ENCODE results near the gene FOXO1.

FOXO1 gene

DNA sequence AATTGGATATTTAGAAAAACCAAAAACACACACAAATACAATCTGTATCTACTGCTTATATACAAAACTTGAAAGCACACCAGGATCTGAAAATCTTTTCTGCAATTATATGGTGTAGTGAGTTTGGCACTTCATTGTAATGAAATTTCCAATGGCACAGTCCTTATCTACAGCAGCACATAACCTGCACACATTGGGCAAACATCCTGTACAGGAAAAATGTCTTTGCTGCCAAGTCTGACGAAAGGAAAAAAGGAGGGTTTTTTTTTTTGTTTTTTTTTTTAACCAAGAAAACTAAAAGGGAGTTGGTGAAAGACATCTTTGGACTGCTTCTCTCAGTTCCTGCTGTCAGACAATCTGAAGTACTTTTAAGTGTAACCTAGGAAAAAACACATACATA, 107.8 kb downstream of the FOXO1 start:
- TF ChIP-seq TAF1 (IDR thresholded peaks at IDR 0.05; ENCODE audit: low read depth) (no peak), CREB1 (IDR thresholded peaks at IDR 0.05; ENCODE audit: low read depth) (no peak), CEBPB (IDR thresholded peaks at IDR 0.05) (no peak)
- TF ChIP-seq, protein P1, sequence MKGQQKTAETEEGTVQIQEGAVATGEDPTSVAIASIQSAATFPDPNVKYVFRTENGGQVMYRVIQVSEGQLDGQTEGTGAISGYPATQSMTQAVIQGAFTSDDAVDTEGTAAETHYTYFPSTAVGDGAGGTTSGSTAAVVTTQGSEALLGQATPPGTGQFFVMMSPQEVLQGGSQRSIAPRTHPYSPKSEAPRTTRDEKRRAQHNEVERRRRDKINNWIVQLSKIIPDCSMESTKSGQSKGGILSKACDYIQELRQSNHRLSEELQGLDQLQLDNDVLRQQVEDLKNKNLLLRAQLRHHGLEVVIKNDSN (IDR thresholded peaks at IDR 0.05): no peak

- TF ChIP-seq RAD21 (IDR thresholded peaks at IDR 0.05; ENCODE audit: low read depth): no peak
- TF ChIP-seq TAF1 (IDR thresholded peaks at IDR 0.05; ENCODE audit: low read depth): no peak
- no peak for TF ChIP-seq CEBPB (IDR thresholded peaks at IDR 0.05)
- TF ChIP-seq TCF12 (IDR thresholded peaks at IDR 0.05; ENCODE audit: low read depth): no peak
- no peak for TF ChIP-seq FOXM1 (IDR thresholded peaks at IDR 0.05; ENCODE audit: borderline replicate concordance, low read depth)
- TF ChIP-seq ZBTB7A (IDR thresholded peaks at IDR 0.05; ENCODE audit: low read depth): no peak
- no peak for TF ChIP-seq EP300 (IDR thresholded peaks at IDR 0.05; ENCODE audit: borderline replicate concordance)
- TF ChIP-seq MAX (IDR thresholded peaks at IDR 0.05): no peak
- TF ChIP-seq EGR1 (IDR thresholded peaks at IDR 0.05): no peak
- TF ChIP-seq TEAD4 (IDR thresholded peaks at IDR 0.05): no peak
- no peak for TF ChIP-seq YY1 (IDR thresholded peaks at IDR 0.05; ENCODE audit: low read depth)
- TF ChIP-seq, protein P1 (IDR thresholded peaks at IDR 0.05): no peak
- TF ChIP-seq, protein P2, sequence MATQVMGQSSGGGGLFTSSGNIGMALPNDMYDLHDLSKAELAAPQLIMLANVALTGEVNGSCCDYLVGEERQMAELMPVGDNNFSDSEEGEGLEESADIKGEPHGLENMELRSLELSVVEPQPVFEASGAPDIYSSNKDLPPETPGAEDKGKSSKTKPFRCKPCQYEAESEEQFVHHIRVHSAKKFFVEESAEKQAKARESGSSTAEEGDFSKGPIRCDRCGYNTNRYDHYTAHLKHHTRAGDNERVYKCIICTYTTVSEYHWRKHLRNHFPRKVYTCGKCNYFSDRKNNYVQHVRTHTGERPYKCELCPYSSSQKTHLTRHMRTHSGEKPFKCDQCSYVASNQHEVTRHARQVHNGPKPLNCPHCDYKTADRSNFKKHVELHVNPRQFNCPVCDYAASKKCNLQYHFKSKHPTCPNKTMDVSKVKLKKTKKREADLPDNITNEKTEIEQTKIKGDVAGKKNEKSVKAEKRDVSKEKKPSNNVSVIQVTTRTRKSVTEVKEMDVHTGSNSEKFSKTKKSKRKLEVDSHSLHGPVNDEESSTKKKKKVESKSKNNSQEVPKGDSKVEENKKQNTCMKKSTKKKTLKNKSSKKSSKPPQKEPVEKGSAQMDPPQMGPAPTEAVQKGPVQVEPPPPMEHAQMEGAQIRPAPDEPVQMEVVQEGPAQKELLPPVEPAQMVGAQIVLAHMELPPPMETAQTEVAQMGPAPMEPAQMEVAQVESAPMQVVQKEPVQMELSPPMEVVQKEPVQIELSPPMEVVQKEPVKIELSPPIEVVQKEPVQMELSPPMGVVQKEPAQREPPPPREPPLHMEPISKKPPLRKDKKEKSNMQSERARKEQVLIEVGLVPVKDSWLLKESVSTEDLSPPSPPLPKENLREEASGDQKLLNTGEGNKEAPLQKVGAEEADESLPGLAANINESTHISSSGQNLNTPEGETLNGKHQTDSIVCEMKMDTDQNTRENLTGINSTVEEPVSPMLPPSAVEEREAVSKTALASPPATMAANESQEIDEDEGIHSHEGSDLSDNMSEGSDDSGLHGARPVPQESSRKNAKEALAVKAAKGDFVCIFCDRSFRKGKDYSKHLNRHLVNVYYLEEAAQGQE (IDR thresholded peaks at IDR 0.05; ENCODE audit: low read depth): no peak
- no peak for TF ChIP-seq NFIC (IDR thresholded peaks at IDR 0.05)
- no peak for TF ChIP-seq CREB1 (IDR thresholded peaks at IDR 0.05; ENCODE audit: low read depth)
Measured at GRCh38 chr13:40556453-40556852, 110.0 kb downstream of the FOXO1 start.

DNA sequence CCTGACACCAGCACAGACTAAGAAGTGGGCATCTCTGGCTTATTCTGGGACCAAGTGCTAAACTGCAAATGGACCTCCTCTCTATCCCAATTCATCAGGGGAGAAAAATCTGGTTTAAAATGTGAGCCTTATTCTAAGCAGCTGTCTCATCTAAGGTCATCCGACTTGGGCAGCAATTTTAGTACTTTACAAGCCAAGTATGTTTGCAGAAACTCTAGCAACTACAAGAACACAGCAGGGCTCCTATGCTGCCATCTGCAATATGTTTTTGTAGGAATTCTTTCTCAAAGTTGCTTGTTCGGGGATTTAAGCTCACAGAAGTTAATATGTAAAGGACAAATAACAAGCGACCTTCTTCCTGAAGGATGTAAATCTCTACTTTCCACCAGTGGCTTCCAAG, 113.1 kb downstream of the FOXO1 start:
- TF ChIP-seq, protein P1 (IDR thresholded peaks at IDR 0.05): no peak
- TF ChIP-seq TAF1 (IDR thresholded peaks at IDR 0.05; ENCODE audit: low read depth): no peak
- no peak for TF ChIP-seq TCF12 (IDR thresholded peaks at IDR 0.05; ENCODE audit: low read depth)
- no peak for TF ChIP-seq EP300 (IDR thresholded peaks at IDR 0.05; ENCODE audit: borderline replicate concordance)
- no peak for TF ChIP-seq RAD21 (IDR thresholded peaks at IDR 0.05; ENCODE audit: low read depth)
- TF ChIP-seq CEBPB (IDR thresholded peaks at IDR 0.05): no peak
- TF ChIP-seq YY1 (IDR thresholded peaks at IDR 0.05; ENCODE audit: low read depth): no peak
- no peak for TF ChIP-seq MAX (IDR thresholded peaks at IDR 0.05)
- TF ChIP-seq TEAD4 (IDR thresholded peaks at IDR 0.05): no peak
- no peak for TF ChIP-seq NFIC (IDR thresholded peaks at IDR 0.05)

- TF ChIP-seq EGR1 (IDR thresholded peaks at IDR 0.05) (no peak), MAX (IDR thresholded peaks at IDR 0.05) (no peak)
Measured at GRCh38 chr13:40552895-40553294, 113.5 kb downstream of the FOXO1 start.

GRCh38 chr13:40550130-40550529, 116.3 kb downstream of the FOXO1 start:
- TF ChIP-seq, protein P1 (IDR thresholded peaks at IDR 0.05): no peak
- TF ChIP-seq EP300 (IDR thresholded peaks at IDR 0.05; ENCODE audit: borderline replicate concordance) (no peak), TAF1 (IDR thresholded peaks at IDR 0.05; ENCODE audit: low read depth) (no peak), TEAD4 (IDR thresholded peaks at IDR 0.05) (no peak), ZBTB7A (IDR thresholded peaks at IDR 0.05; ENCODE audit: low read depth) (no peak), EGR1 (IDR thresholded peaks at IDR 0.05) (no peak), YY1 (IDR thresholded peaks at IDR 0.05; ENCODE audit: low read depth) (no peak), NFIC (IDR thresholded peaks at IDR 0.05) (no peak), CREB1 (IDR thresholded peaks at IDR 0.05; ENCODE audit: low read depth) (no peak), TCF12 (IDR thresholded peaks at IDR 0.05; ENCODE audit: low read depth) (no peak), FOXM1 (IDR thresholded peaks at IDR 0.05; ENCODE audit: borderline replicate concordance, low read depth) (no peak), CEBPB (IDR thresholded peaks at IDR 0.05) (no peak), MAX (IDR thresholded peaks at IDR 0.05) (no peak)
- TF ChIP-seq, protein P2 (IDR thresholded peaks at IDR 0.05; ENCODE audit: low read depth): no peak
